Measurements from ENCODE around the gene ARCN1.

Gene ARCN1

DNA sequence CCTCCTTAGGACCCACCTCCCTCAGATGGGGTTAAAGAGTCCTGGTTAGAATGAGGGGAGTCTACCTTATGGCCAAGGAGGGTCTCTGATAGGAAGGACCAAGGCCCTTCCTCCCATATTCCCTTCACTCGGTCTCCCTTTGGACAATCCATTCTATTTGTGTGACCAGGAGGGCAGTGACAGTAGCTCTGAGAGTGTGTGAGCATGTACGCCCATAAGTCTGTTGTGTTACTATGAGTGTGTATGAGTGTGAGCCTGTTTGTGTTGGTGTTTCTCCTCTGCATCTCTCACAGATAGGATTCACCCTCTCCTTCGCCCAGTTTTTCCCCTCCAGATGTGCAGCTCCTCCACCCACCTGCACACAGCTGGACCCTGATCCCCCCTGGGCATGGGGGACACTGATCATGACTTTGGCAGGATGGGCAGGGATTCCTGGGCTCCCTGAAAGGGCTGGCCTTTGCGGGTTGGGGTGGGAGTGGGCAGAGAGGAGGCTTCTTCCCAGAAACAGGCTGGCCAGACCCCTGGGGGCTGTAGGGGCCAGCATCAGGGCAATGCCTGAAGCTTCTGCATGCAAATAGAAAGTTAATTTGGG, 49.7 kb downstream of the ARCN1 start:
- no peak for DNase-seq (ENCODE audit: low read depth in 2 of 2)

- no peak for DNase-seq (ENCODE audit: low read depth in 2 of 2)
Observed at GRCh38 chr11:118622376-118623268, 50.4 kb downstream of the ARCN1 start.

DNA sequence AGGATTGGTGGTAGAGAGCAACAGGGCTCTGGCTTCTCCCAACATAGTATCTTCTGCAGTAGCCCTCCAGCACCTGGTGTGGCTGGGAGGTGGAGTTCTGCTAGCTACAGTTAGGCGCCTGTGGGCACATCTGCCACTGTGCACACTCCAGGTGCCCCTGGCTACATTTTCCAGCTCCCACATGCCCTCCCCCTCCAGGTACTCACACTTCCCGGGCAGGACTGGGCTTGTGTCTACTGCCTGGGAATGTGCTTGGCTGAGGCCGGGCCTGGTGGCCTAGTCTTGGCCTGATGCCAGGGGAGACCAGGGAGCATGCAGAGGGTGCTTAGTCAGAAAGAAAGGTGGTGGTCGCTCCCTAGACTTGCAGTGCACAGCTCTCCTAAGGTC, 51.1 kb downstream of the ARCN1 start:
- no peak for DNase-seq (ENCODE audit: low read depth in 2 of 2)

- no peak for DNase-seq (ENCODE audit: low read depth in 2 of 2)
Observed at GRCh38 chr11:118625036-118625690, 53.0 kb downstream of the ARCN1 start.

DNA sequence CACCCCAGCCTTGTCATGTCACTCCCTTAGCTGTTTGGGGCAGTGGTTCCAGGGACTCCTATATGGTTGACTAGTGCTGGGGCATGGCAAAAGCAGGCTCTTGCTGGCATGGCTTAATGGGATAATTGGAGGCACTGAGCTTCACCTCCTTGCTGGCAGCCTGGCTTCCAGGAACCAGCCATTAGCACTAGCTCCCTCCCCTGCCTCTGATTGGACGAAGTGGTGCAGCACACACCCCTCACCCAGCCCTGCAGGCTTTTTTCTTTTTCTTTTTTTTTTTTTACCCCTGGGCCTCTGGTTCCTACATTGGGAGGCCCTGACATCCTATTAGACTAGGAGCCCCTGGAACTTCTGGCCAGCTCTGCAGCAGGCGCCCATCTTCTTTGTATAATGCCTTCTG, 53.8 kb downstream of the ARCN1 start:
- no peak for DNase-seq (ENCODE audit: low read depth in 2 of 2)

DNA sequence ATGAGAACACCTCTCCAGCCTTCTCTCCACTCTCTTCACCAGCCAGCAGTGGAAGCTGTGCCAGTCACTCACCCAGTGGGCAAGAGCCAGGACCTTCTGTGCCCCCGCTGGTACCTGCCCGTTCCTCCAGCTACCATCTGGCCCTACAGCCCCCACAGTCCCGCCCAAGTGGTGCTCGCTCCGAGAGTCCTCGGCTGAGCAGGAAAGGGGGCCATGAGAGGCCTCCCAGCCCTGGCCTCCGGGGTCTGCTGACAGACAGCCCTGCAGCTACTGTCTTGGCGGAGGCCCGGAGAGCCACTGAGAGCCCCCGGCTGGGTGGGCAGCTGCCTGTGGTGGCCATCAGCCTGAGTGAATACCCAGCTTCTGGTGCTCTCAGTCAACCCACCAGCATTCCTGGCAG, 55.4 kb downstream of the ARCN1 start:
- DNase-seq (ENCODE audit: low read depth in 2 of 2) = no peak

GRCh38 chr11:118628031-118628430, 55.8 kb downstream of the ARCN1 start:
- no peak for DNase-seq (ENCODE audit: low read depth in 2 of 2)

GRCh38 chr11:118628432-118628831, 56.2 kb downstream of the ARCN1 start:
- no peak for DNase-seq (ENCODE audit: low read depth in 2 of 2)

DNA sequence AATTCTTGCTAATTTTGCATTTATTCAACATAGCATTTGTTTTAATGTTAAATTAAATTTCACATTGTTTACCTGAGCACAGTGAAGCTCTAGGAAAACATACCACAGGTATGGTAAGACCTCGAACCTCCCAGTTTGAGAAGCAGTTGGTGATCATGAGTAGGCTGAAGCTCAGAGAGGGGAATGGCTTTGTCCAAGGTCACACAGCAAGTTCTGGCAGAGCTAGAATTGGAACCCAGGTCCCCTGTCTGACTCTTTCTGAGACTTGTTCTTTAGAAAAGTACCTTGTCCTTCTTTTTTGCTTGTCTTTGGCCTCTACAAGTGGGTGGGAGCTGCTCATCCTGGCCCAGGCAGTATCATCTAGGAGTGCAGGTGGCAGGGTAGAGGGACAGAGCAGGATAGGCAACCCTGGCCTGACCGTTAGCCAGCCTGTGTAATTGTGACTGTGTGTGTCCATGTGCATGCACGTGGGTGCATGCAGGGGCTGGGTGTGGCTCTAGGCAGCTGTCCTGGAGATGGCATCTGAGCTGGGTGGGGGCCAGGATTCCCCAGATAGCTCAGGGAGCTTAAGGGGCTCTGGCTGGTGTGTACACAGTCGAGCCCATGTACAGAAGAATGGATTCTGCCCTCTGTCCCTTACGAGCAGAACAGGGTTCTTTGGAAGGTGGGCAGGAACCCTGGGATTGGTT, 56.8 kb downstream of the ARCN1 start:
- DNase-seq (ENCODE audit: low read depth in 2 of 2) = no peak

GRCh38 chr11:118629761-118630661, 57.8 kb downstream of the ARCN1 start:
- no peak for DNase-seq (ENCODE audit: low read depth in 2 of 2)

DNA sequence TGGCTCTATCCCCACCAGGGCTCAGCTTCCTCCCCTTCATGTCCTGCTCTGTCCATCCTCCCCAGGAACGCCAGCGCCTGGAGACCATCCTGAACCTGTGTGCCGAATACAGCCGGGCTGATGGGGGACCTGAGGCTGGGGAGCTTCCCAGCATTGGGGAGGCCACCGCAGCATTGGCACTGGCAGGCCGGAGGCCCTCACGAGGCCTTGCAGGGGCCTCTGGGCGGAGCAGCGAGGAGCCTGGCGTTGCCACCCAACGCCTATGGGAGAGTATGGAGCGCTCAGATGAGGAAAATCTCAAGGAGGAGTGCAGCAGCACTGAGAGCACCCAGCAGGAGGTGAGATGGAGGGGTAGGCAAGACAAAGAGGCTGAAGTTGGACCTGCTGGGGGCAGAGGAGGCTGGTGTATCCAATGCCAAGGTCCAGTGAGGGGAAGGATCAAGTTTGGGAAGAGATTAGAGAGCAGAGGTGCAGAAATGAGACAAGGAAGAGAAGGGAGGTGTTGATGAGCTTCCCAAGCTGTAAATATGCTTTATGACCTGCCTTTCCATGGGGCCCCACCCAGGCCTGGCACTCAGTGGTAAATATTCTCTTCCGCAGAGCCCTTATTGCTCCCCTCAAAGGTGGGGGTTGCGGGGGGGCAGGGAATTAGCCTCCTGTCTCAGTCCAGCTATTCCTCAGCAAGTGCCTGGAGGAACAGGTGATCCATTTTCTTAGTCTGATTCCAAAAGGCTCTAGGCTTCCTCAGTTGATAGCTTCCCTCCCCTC, 59.1 kb downstream of the ARCN1 start:
- DNase-seq (ENCODE audit: low read depth in 2 of 2) = no peak

DNA sequence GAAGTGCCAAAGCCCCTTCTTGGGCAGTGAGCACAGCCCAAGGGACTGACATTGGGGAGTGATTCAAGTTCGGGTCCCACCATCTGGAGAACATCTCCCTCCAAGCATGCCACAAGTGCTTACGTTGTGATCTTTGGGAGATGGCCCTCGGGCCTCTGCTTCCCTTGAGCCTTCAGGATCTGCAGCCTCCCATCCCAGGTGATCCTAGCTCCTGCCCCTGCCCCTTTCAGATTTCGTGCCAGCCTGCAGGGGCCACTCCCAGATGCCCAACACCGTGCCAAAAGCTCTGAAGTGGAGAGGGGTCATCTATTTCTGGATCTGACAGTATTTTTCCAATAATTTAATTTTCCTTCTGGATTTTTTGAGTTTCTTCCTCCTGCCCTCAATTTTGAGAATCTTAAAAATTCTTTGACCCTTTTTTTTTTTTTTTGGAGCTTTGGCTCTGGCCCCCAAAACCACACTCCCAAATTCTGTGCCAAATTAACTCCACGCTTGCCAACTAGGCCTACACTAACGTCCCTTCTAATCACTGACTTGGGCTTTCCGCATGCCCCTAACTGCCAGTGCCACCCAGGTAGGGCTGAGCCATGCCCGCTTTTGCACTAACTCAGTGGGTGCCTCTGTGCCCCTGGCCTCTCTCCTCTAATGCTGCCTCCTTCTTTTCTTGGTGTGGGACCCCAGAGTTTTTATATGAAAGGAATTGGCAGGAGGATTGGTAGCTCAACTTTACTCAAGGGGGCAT, 60.5 kb downstream of the ARCN1 start:
- DNase-seq (ENCODE audit: low read depth in 2 of 2) = no peak

DNA sequence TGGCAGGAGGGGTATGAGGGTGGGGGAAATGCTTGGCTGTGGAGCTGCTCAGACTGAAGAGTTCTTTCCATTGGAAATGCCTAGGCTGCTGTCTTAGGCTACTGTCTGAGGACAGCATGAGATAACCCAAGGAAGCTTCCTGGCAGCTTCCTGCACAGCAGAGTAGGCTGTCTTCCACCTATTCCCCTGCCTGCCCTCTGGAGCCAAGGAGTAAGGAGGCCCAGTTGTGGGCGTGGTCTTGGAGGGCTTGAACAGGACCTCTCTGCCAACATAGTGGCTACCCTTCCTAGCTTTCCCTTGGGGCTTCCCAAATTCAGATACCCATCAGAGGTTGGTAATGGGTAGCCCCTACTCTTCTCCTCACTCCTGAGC, 61.1 kb downstream of the ARCN1 start:
- DNase-seq (ENCODE audit: low read depth in 2 of 2) = no peak

- no peak for DNase-seq (ENCODE audit: low read depth in 2 of 2)
Observed at GRCh38 chr11:118633979-118634378, 61.8 kb downstream of the ARCN1 start.

- no peak for DNase-seq (ENCODE audit: low read depth in 2 of 2)
Observed at GRCh38 chr11:118634431-118635236, 62.4 kb downstream of the ARCN1 start.

DNA sequence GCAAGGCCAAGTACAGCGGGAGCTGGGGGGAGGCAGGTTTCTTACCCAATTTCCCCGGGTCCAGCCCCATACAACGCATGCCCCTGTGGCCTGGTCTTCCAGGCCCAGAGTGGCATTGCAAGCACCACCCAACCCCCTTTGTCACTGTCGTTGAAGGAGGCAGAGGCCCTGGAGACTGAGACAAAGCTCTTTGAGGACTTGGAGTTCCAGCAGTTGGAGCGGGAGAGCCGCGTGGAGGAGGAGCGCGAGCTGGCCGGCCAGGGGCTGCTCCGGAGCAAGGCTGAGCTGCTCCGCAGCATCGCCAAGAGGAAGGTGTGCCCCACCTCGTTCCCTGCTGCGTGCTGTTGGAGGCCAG, 63.0 kb downstream of the ARCN1 start:
- no peak for DNase-seq (ENCODE audit: low read depth in 2 of 2)

DNA sequence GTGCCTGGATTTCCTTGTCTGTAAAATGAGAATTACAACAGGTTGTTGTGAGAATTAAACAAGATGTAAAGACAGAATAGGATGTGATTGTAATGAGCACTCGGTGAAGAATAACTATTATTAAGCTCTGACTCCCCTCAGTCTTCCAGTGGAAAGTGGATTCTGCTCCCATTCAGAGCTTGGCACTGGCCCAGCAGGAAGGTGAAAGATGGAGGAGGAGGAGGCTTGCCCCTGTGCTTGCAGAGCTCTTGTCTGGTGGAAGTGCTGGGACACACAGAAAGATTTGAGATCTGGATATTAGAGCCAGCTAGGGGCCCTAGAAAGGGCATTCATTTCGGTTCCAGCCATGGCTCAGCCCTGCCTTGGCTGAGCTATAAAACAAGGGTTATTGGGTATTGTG, 63.4 kb downstream of the ARCN1 start:
- DNase-seq (ENCODE audit: low read depth in 2 of 2) = no peak

- no peak for DNase-seq (ENCODE audit: low read depth in 2 of 2)
Observed at GRCh38 chr11:118636569-118637290, 64.5 kb downstream of the ARCN1 start.
